Uterus (tissue), 4 donors: ENCODE results near the gene ARMCX1. TPM values are rescaled to one million over a fixed set of nuclear protein-coding genes. Genes with fewer than 3 reads are reported as not detected.

ENCODE experiments used
- DNase-seq, 2 donors: peaks; one replicate each; pipeline ENCODE4 v3.0.0-alpha.2; 2019 to 2020
- H3K27ac ChIP-seq, 2 donors: fragments of 200-600 bp; sonication (generic); 1 replicate in 1 of 2; 2 replicates in 1 of 2; pipeline ENCODE4 v1.5.1; 2016 to 2018
- H3K27me3 ChIP-seq, 2 donors: fragments of 200-600 bp; sonication (generic); one replicate each; pipeline ENCODE4 v1.5.1; 2018 to 2019; ENCODE audit warnings: control low read depth in 1 of 2
- H3K36me3 ChIP-seq, 2 donors: fragments of 200-600 bp; sonication (generic); one replicate each; pipeline ENCODE4 v1.5.1; 2019; ENCODE audit warnings: control low read depth in 1 of 2
- H3K4me1 ChIP-seq, 2 donors: fragments of 200-600 bp; sonication (generic); one replicate each; pipeline ENCODE4 v1.5.1; 2018 to 2019; ENCODE audit warnings: control low read depth in 1 of 2
- H3K4me3 ChIP-seq, 2 donors: fragments of 200-600 bp; sonication (generic); 1 replicate in 1 of 2; 2 replicates in 1 of 2; pipeline ENCODE4 v1.5.1; 2018 to 2019; ENCODE audit warnings: mild to moderate bottlenecking in 1 of 2
- H3K9me3 ChIP-seq, 2 donors: fragments of 200-600 bp; sonication (generic); one replicate each; pipeline ENCODE4 v1.5.1; 2019; ENCODE audit warnings: control low read depth in 1 of 2
- CTCF ChIP-seq, 4 experiments: fragments of 200-600 bp in 2 of 4; fragments of 450-650 bp in 2 of 4; sonication (generic) in 2 of 4; IDR thresholded peaks; one replicate each; pipeline ENCODE4 v1.5.1; 2016 to 2019; ENCODE audit warnings: antibody characterized with exemption in 4 of 4, mild to moderate bottlenecking in 2 of 4, moderate library complexity in 1 of 4
- POLR2A ChIP-seq, 2 donors: fragments of 450-650 bp; IDR thresholded peaks; one replicate each; pipeline ENCODE4 v1.6.1; 2016; ENCODE audit warnings: antibody characterized with exemption in 2 of 2, mild to moderate bottlenecking in 1 of 2, moderate library complexity in 1 of 2
- intact Hi-C: fragments of 100-400 bp; cut with DNase I; formaldehyde crosslinking; loops from one replicate; pipeline ENCODE4 v1.15.1; 2023; ENCODE audit warnings: low total_unique reads
- total RNA-seq, 4 donors: library from RNA; depleted of rRNA in 3 of 4; stranded (reverse); fragments of >200 nt in 3 of 4; gene quantifications; one replicate each; pipeline versions ENCODE4 v1.1.0 to v1.2.4, GENCODE V29; 2014 to 2023
- donor health status: DM: yes; HTN: yes; CAD: no.

The ARMCX1 gene
- total RNA-seq, 4 donors from 2014 or later: 38.9 to 72.8 (median 42.1) TPM

GRCh38 chrX:101602077-101602476 is 51.7 kb downstream of the ARMCX1 start:
- Histone ChIP-seq H3K9me3 (no peaks in the 10 kb centered on the region), H3K4me3 (no peak overlapping the region), H3K36me3 (no peaks in the 10 kb centered on the region), H3K27ac (no peak overlapping the region), H3K27me3 (no peaks in the 10 kb centered on the region), H3K4me1 (no peaks in the 10 kb centered on the region)
- intact Hi-C loops: no loop called here
- no peak for DNase-seq
- TF ChIP-seq CTCF (IDR thresholded peaks at IDR 0.05): no peak
- TF ChIP-seq POLR2A (IDR thresholded peaks at IDR 0.05): no peak

Other genes starting within 250 kb of the ARMCX1 start
- gene TIMM8A, start 201.8 kb upstream of the ARMCX1 start, total RNA-seq: 10 to 100 TPM in 1 of 4 donors, 1 to 10 TPM in 1, not detected in 2; 7.0 to 11.0 TPM
- gene BTK, start 164.4 kb upstream of the ARMCX1 start, total RNA-seq: 1 to 10 TPM; 1.2 to 5.9 (median 2.5) TPM
- gene RPL36A, start 159.5 kb upstream of the ARMCX1 start, total RNA-seq: 1,000 to 10,000 TPM in 3 of 4 donors, 100 to 1,000 TPM in 1; 279 to 2,120 (median 1,455) TPM
- 10 to 100 TPM; 13.2 to 30.2 (median 19.2) TPM for gene GLA, start 142.6 kb upstream of the ARMCX1 start, total RNA-seq
- 10 to 100 TPM; 22.0 to 87.2 (median 40.7) TPM for gene HNRNPH2, start 142.3 kb upstream of the ARMCX1 start, total RNA-seq
- 10 to 100 TPM in 3 of 4 donors, 1 to 10 TPM in 1; 3.2 to 34.4 (median 23.0) TPM for gene ARMCX4, start 65.1 kb upstream of the ARMCX1 start, total RNA-seq
- gene ARMCX6, start 67.5 kb downstream of the ARMCX1 start, total RNA-seq: 10 to 100 TPM in 3 of 4 donors, 1 to 10 TPM in 1; 5.1 to 43.6 (median 38.0) TPM
- 100 to 1,000 TPM in 1 of 4 donors, 10 to 100 TPM in 3; 35.1 to 116 (median 53.5) TPM for gene ARMCX3, start 72.6 kb downstream of the ARMCX1 start, total RNA-seq
- 100 to 1,000 TPM in 1 of 4 donors, 10 to 100 TPM in 3; 16.4 to 105 (median 55.6) TPM for gene ARMCX2, start 109.3 kb downstream of the ARMCX1 start, total RNA-seq